ENCODE data around the gene WDR36.

DNA sequence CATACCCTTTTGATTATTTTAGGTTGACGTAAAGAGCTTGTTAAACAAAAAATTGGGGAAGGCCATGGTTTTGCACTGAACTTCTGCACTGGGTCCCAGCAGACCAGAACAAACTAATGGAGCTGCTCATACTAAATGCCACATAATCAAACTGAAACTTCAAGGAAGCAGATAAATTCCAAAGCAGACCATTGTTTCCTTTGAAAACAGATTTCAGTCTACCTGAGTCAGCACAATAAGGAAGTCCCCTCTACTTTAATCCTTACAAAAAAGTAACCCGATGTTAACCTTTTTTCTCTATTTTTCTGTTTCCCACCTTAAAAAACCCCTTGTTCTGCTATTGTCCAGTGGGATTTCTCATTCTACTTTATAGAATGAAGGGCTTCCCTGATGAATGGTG, 39.2 kb downstream of the WDR36 start:
- no peak for TF ChIP-seq CTCF (IDR thresholded peaks at IDR 0.05; ENCODE audit: low read depth, low read length, poor library complexity, severe bottlenecking)
- no peak for TF ChIP-seq EZH2phosphoT487 (IDR thresholded peaks at IDR 0.05; ENCODE audit: borderline replicate concordance, low read length)
